ENCODE results near the gene AS3MT.
"Not testable (repeated sequence)": the region's sequence is repeated elsewhere in the genome, so short reads cannot be mapped to it uniquely, and the experiment has no call there.

Gene AS3MT

DNA sequence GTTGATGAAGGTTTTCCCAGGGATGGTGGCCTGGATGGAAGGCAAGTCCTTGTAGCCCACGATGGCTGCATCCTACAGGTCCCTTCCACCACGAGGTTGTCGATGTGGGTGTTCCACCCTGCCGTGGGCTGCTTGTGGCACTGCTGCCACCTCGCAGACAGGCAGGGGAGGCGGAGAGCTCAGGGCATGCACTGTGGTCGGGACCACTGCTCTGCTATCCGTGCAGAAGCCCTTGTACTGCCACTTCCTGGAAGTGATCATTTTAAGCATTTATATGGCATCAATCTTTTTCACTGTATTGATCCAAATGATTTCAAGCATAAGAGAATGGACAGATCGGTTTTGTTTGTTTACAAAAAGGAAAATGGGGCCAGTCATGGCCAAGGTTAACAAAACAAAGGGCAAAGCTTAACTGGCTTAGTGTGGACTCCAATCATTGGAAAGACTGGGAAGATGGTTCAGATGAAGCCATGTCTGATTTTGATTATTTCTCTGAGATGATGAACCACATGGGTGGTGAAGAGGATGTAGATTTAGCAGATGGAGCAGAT is 23.8 kb upstream of the AS3MT start:
- peaks cover 6 to 35% (median 21%) of the 10 kb centered on the region in 11 experiments; a peak in 19 of 22 replicates for H3K9me3 ChIP-seq (replicated peaks in 1 of 11)
- no peaks in the 10 kb centered on the region for H3K27me3 ChIP-seq
- no peak overlapping the region for H3K4me2 ChIP-seq
- H3K36me3 ChIP-seq, result 0 out of 22 replicates have a peak, but pooled peaks cover 0 to 3% (median 0%) of the 10 kb centered on the region in 11 experiments
- no peak overlapping the region for H3K4me3 ChIP-seq
- H3K9ac ChIP-seq, result no peak overlapping the region
- TF ChIP-seq Cebpa-rat (IDR thresholded peaks at IDR 0.05), result no peak
- H4K20me1 ChIP-seq, result no peaks in the 10 kb centered on the region
- H3K4me1 ChIP-seq, result no peaks in the 10 kb centered on the region
- H3K27ac ChIP-seq, result no peak overlapping the region

DNA sequence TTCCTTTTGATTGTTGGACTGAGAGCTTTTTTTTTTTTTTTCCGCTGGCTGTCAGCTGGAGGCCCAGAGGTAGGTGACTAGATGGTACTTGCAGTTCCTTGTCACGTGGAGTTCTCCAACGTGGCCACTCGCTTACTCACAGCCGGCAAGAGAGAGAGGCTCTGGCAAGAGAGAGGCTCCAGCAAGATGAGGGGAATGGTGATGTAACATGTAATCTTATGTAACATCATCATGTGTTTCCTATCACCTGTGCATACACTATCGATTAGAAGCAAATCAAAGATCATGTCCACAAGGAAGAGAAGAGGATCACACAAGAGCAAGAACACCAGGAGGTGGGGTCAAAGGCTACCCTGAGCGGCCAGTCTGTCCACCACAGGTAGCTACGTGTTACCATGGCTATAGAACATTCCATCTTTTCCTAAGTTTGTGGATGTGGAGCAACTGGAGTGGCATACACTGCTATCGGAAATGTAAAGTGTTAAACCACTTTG is 19.2 kb upstream of the AS3MT start:
- no peaks in the 10 kb centered on the region for H3K27me3 ChIP-seq
- H3K4me1 ChIP-seq, result peaks cover 2 to 7% (median 5%) of the 10 kb centered on the region in 10 experiments
- peaks cover 0 to 13% (median 4%) of the 10 kb centered on the region in 11 experiments; a peak in 14 of 22 replicates for H3K9me3 ChIP-seq (replicated peaks in 1 of 11)
- no peak overlapping the region for H3K4me2 ChIP-seq
- 0 out of 22 replicates have a peak, but pooled peaks cover 0 to 2% (median 0%) of the 10 kb centered on the region in 11 experiments for H3K36me3 ChIP-seq
- no peak for TF ChIP-seq Cebpa-rat (IDR thresholded peaks at IDR 0.05)
- no peak overlapping the region for H3K27ac ChIP-seq
- H3K4me3 ChIP-seq, result no peak overlapping the region
- H4K20me1 ChIP-seq, result no peaks in the 10 kb centered on the region; a peak in 1 of 22 replicates
- no peak overlapping the region for H3K9ac ChIP-seq

DNA sequence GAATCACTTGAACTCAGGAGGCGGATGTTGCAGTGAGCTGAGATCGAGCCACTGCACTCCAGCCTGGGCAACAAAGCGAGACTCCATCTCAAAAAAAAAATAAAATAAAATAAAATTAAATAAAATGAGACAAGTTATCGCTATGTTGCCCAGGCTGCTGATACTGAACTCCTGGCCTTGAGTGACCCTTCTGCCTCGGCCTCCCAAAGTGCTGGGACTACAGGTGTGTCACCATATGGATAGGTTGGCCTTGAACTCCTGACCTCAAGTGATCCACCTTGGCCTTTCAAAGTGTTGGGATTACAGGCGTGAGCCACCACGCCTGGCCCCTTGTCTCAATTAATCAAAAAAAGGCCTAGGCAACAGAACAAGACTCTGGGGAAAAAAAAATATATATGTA is 16.0 kb upstream of the AS3MT start:
- H3K27ac ChIP-seq; H3K36me3 ChIP-seq; H4K20me1 ChIP-seq; H3K9me3 ChIP-seq (replicated peaks in 1 of 11); H3K27me3 ChIP-seq; H3K4me3 ChIP-seq; H3K9ac ChIP-seq; H3K4me2 ChIP-seq: not testable (repeated sequence)
- peaks cover 15 to 27% (median 26%) of the 10 kb centered on the region in 10 experiments for H3K4me1 ChIP-seq

DNA sequence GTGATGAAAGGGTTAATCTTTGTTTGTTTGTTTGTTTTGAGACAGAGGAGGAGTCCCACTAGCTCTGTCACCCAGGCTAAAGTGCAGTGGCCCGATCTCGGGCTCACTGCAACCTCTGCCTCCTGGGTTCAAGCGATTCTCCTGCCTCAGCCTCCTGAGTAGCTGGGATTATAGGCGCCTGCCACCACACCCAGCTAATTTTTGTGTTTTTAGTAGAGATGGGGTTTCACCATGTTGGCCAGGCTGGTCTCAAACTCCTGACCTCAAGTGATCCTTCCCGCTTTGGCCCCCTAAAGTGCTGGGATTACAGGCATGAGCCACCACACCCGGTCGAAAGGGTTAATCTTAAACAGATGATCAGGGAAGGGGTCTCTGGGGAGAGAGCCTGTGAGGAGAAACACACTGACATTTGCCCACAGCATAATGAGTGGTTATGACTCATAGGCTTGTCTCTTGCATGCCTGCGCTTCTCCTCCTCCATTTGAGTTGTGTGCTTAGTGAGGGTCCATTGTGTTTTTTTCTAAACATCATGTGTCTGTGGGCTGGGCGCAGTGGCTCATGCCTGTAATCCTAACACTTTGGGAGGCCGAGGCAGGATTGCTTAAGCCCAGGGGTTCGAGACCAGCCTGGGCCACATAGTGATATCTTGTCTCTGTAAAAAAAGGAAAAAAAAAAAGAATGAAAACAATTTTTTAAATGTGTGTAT is 13.4 kb upstream of the AS3MT start:
- H3K4me2 ChIP-seq, result peak overlapping the region; percentile 63 to 84 (median 78)
- not testable (repeated sequence) for H3K9me3 ChIP-seq (replicated peaks in 1 of 11); H3K27me3 ChIP-seq
- peak overlapping the region in 7 of 11 experiments; percentile 9 to 49 (median 40); a peak in 7 of 22 replicates for H3K9ac ChIP-seq
- peaks cover 15 to 27% (median 26%) of the 10 kb centered on the region in 10 experiments for H3K4me1 ChIP-seq
- peak overlapping the region in 8 of 11 experiments; percentile 26 to 63 (median 50); a peak in 13 of 22 replicates for H3K27ac ChIP-seq
- H3K36me3 ChIP-seq, result peaks cover 6 to 19% (median 12%) of the 10 kb centered on the region in 11 experiments; a peak in 18 of 22 replicates
- peaks cover 0 to 24% (median 0%) of the 10 kb centered on the region in 11 experiments; a peak in 4 of 22 replicates for H4K20me1 ChIP-seq
- peak overlapping the region in 4 of 10 experiments; percentile 1 to 38 (median 29); a peak in 3 of 20 replicates for H3K4me3 ChIP-seq

DNA sequence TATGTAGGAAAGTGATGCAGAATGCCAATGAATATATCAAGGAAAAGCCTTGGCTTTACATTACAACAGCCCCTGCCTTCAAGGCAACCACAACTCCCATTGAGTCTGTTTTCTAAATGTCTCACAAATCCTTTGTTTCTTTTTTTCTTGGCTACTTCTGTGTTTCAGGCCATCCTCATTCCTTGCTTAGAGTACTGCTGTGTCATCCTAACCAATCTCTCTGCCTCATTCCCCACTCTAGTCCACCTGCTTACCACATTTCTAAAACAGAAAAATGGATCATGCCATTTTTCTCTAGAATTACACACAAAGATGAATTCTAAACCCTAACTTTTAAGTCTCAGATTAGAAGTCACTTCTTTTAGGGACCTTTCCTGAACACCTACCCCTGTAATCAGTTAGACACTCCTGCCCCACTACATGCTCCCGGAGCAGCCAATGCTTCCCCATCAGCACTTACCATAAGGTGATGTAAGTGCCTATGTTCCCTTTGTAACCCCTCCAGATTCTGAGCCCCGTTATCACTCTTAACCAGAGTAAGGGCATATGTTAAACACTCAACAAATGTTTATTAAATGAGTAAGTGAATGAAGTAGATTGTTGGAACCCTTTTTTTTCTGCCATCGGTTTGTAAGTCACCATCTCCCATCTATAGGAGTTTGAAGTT is 12.4 kb upstream of the AS3MT start:
- Histone ChIP-seq H3K36me3 (peaks cover 10 to 29% (median 17%) of the 10 kb centered on the region in 11 experiments; a peak in 19 of 22 replicates), H3K27me3 (no peaks in the 10 kb centered on the region), H3K4me3 (no peak overlapping the region), H4K20me1 (peaks cover 0 to 24% (median 0%) of the 10 kb centered on the region in 11 experiments; a peak in 4 of 22 replicates), H3K9me3 (replicated peaks in 1 of 11) (no peaks in the 10 kb centered on the region), H3K4me2 (peak overlapping the region in 9 of 11 experiments; percentile 0 to 82 (median 69); a peak in 10 of 22 replicates), H3K9ac (no peak overlapping the region), H3K4me1 (peaks cover 15 to 27% (median 26%) of the 10 kb centered on the region in 10 experiments), H3K27ac (peak overlapping the region in 4 of 11 experiments; percentile 9 to 63 (median 50); a peak in 2 of 22 replicates)
- TF ChIP-seq Cebpa-rat (IDR thresholded peaks at IDR 0.05), result no peak

DNA sequence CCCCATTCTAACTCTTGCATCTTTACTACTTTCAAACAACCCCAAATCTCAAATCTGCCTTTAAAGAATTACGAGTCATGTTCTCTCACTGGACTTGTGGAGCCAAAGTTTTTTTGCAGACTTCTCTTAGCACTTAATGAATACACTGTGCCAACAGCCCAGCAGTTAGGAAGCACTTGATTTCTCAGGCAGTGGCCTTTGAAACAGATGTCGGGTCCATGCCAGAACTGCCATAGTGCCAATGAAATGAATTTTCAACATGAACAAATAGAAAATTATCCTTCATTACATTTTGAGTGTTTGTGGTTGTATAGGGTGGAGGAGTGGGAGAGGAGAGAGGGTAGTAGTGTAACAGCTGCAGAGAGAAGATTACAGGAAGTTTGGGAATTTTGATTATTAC is 9.4 kb upstream of the AS3MT start:
- TF ChIP-seq Cebpa-rat (IDR thresholded peaks at IDR 0.05), result no peak
- no peak overlapping the region for H3K4me3 ChIP-seq
- H3K4me1 ChIP-seq, result peaks cover 14 to 23% (median 22%) of the 10 kb centered on the region in 10 experiments
- H3K36me3 ChIP-seq, result peaks cover 20 to 49% (median 31%) of the 10 kb centered on the region in 11 experiments; a peak in 21 of 22 replicates
- H3K4me2 ChIP-seq, result no peak overlapping the region
- peaks cover 0 to 24% (median 0%) of the 10 kb centered on the region in 11 experiments; a peak in 4 of 22 replicates for H4K20me1 ChIP-seq
- no peak overlapping the region for H3K27ac ChIP-seq
- H3K9me3 ChIP-seq (replicated peaks in 1 of 11), result no peaks in the 10 kb centered on the region
- H3K9ac ChIP-seq, result no peak overlapping the region
- no peaks in the 10 kb centered on the region for H3K27me3 ChIP-seq

DNA sequence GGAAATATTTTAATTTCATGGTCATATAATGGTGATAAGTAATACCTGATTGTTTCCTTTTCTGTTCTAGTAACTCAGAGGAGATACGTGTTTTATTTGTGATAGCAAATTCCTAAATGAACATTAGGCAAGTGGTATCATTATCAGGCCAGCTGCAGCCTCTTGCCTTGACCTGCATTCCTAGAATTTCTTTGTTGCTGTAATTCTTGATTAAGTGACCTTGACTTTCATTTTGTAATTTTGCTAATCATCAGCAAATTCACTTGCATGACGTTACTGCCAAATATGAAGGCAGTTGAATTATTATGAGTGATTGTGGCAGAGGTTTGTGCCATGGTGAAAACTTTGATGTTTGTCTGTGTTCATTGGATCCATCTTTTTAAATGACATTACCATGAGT is 5.6 kb upstream of the AS3MT start:
- H3K27me3 ChIP-seq, result no peaks in the 10 kb centered on the region
- no peak for TF ChIP-seq Cebpa-rat (IDR thresholded peaks at IDR 0.05)
- no peaks in the 10 kb centered on the region for H3K9me3 ChIP-seq (replicated peaks in 1 of 11)
- H4K20me1 ChIP-seq, result peaks cover 0 to 13% (median 0%) of the 10 kb centered on the region in 11 experiments; a peak in 4 of 22 replicates
- H3K4me3 ChIP-seq, result no peak overlapping the region
- H3K4me2 ChIP-seq, result no peak overlapping the region
- H3K27ac ChIP-seq, result no peak overlapping the region
- peaks cover 0 to 7% (median 5%) of the 10 kb centered on the region in 10 experiments; a peak in 16 of 20 replicates for H3K4me1 ChIP-seq
- peaks cover 20 to 58% (median 35%) of the 10 kb centered on the region in 11 experiments; a peak in 21 of 22 replicates for H3K36me3 ChIP-seq
- no peak overlapping the region for H3K9ac ChIP-seq

DNA sequence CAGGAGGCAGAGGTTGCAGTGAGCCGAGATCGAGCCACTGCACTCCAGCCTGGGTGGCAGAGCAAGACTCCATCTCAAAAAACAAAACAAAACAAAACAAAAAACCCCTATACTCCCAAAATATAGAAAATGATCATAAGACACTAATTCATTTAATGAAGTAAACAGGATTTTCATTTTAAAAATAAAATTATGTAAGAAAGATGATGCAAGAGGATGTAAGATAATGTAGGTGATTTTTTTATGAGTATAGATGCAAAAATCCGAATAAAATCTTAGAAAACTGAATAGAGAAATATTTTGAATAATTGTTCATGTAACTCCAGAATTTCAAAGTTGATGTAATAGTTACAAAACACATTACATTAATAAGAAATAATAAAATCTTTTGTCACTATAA is 3.6 kb upstream of the AS3MT start:
- H3K9me3 ChIP-seq (replicated peaks in 1 of 11), result no peaks in the 10 kb centered on the region
- H3K27me3 ChIP-seq, result no peaks in the 10 kb centered on the region; a peak in 1 of 22 replicates
- 0 out of 22 replicates have a peak, but pooled peaks cover 0 to under 1% (median 0%) of the 10 kb centered on the region in 11 experiments for H4K20me1 ChIP-seq
- no peak overlapping the region for H3K9ac ChIP-seq
- no peak overlapping the region for H3K27ac ChIP-seq
- no peak overlapping the region for H3K4me3 ChIP-seq
- H3K36me3 ChIP-seq, result peaks cover 15 to 45% (median 27%) of the 10 kb centered on the region in 11 experiments; a peak in 21 of 22 replicates
- H3K4me1 ChIP-seq, result peaks cover 7 to 25% (median 21%) of the 10 kb centered on the region in 10 experiments
- no peak overlapping the region for H3K4me2 ChIP-seq
- TF ChIP-seq Cebpa-rat (IDR thresholded peaks at IDR 0.05), result no peak

All from BLaER1 treated with 17β-estradiol and CSF1 and Interleukin-3, amounts not matched to agents 10 nM and 100 nM (cell line).